T-helper 1 cell treated with Interleukin-12 subunit alpha and Interleukin-12 subunit beta and Interleukin-4 antibody, amounts not matched to agents 30 μg/mL and 1 μg/mL, for 36 hours (primary cell): ENCODE data around the gene COQ8B.
"Not testable (repeated sequence)": the region's sequence is repeated elsewhere in the genome, so short reads cannot be mapped to it uniquely, and the experiment has no call there.

ENCODE experiments used
- H3K27ac Mint-ChIP-seq: one replicate; pipeline ENCODE4 v1.8.0; 2021; ENCODE audit warnings: mild to moderate bottlenecking, mixed read lengths
- H3K27me3 Mint-ChIP-seq: one replicate; pipeline ENCODE4 v1.8.0; 2021; ENCODE audit warnings: low read depth, mixed read lengths
- H3K36me3 Mint-ChIP-seq: one replicate; pipeline ENCODE4 v1.8.0; 2021; ENCODE audit warnings: low read depth, mixed read lengths
- H3K4me1 Mint-ChIP-seq: one replicate; pipeline ENCODE4 v1.8.0; 2021; ENCODE audit warnings: low read depth, mixed read lengths
- H3K4me3 Mint-ChIP-seq: one replicate; pipeline ENCODE4 v1.8.0; 2021; ENCODE audit warnings: mild to moderate bottlenecking, moderate library complexity, mixed read lengths
- H3K9me3 Mint-ChIP-seq: one replicate; pipeline ENCODE4 v1.8.0; 2021; ENCODE audit warnings: mixed read lengths

COQ8B gene

DNA sequence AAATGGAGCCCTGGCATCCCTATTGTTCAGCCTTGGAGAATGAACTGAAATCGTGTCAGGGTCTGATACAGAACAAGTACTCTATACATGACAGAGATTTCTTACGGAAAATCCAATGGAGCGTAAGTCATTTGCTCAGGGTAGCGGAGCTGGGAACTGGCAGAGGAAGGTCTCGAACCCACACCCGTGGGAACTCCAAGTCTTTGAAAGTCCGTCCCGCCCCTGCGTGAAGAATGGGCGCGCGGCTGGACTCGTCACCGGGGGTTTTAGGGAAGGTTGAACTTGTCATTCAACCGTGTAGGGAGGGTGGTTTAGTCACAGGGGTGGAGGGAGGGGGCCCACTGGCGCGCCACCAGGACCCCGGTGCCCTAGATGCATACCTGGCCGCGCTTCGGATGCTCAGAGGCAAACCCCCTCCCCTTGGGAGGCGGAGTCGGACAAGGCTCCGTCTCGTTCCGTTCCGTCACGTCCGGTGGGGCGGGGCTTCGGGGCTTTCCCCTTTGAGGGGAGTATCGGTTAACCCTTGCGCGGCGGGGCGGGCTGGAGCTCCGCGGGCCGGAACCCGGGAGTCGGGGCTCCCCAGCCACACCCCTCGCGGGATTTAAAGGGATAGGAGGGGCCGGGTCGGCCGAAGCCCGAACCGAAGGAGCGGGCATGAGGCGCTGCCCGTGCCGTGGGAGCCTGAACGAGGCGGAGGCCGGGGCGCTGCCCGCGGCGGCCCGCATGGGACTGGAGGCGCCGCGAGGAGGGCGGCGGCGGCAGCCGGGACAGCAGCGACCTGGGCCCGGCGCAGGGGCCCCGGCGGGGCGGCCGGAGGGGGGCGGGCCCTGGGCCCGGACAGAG, at the start of gene COQ8B, which contains the start of gene ITPKC:
Gene COQ8B (minus strand): TSS at position 405 of the 843 bp plus-strand sequence. CDS start 2,254 bp downstream, outside the sequence.
Gene ITPKC (plus strand): TSS at position 631 of the 843 bp plus-strand sequence. CDS start 24 bp downstream, at position 655.
- no peaks in the 10 kb centered on the region for H3K27me3 Mint-ChIP-seq
- H3K27ac Mint-ChIP-seq: peak within 1 kb of the TSS; percentile 95
- peaks cover 48% of the 10 kb centered on the region for H3K4me1 Mint-ChIP-seq
- peak within 1 kb of the TSS; percentile 83 for H3K4me3 Mint-ChIP-seq
- H3K36me3 Mint-ChIP-seq: peaks cover 12% of the 10 kb centered on the region
- H3K9me3 Mint-ChIP-seq: no peaks in the 10 kb centered on the region

DNA sequence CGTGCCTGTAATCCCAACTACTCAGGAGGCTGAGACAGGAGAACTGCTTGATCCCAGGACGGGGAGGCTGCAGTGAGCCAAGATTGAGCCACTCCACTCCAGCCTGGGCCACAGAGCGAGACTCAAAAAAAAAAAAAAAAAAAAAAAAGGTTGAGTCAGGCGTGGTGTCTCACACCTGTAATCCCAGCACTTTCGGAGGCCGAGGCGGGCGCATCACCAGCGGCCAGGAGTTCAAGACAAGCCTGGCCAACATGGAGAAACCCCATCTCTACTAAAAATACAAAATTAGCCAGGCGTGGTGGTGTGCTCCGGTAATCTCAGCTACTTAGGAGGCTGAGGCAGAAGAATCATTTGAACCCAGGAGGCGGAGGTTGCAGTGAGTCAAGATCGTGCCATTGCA, 49.7 kb upstream of the COQ8B start:
- Mint-ChIP-seq H3K36me3 (peaks cover 48% of the 10 kb centered on the region), H3K4me1 (peaks cover 29% of the 10 kb centered on the region)
- not testable (repeated sequence) for H3K4me3 Mint-ChIP-seq, H3K27me3 Mint-ChIP-seq, H3K27ac Mint-ChIP-seq, H3K9me3 Mint-ChIP-seq

DNA sequence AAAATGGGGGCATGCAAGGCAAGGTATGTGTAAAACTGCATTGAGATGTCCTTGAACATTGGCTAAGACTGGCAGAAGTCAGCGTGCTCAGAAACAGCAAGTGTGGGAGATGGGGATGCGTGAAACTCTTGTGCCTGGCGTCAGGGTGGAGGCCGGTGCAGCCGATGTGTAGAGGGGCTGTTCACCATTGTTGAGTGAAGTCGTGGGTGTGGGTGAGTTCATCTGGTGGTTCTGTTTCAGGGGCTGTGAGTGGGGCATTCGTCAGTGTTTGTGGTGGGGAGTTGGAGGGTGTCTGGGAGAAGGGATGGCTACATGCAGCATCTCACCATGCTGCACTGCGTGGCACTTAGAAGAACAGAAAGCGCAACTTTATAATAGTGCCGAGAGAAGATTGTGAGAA, 47.3 kb upstream of the COQ8B start:
- peak overlapping the region; percentile 18 for H3K27ac Mint-ChIP-seq
- H3K9me3 Mint-ChIP-seq: no peaks in the 10 kb centered on the region
- H3K4me3 Mint-ChIP-seq: no peak overlapping the region
- H3K27me3 Mint-ChIP-seq: no peaks in the 10 kb centered on the region
- peaks cover 32% of the 10 kb centered on the region for H3K4me1 Mint-ChIP-seq
- H3K36me3 Mint-ChIP-seq: peaks cover 54% of the 10 kb centered on the region

DNA sequence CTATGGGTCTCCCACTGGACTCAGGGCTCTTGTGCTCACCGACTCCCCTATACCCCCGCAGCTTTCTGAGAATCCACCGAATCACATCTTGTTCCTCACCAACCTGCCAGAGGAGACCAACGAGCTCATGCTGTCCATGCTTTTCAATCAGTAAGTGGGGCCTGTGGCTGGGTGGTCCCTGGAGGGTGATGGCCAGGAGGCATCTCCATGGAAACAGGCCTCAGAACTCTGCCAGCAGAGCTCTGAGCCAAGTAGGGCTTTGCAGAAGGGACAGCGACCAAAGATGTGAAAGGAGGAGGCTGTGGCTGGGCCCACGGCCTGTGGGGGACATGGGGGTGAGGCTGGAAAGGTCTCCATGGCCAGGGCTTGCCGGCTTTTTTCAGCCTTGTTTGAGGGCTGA, 46.8 kb upstream of the COQ8B start:
- Mint-ChIP-seq H3K27ac (no peak overlapping the region), H3K9me3 (no peaks in the 10 kb centered on the region), H3K27me3 (no peaks in the 10 kb centered on the region), H3K4me1 (peaks cover 32% of the 10 kb centered on the region), H3K4me3 (no peak overlapping the region), H3K36me3 (peaks cover 55% of the 10 kb centered on the region)

DNA sequence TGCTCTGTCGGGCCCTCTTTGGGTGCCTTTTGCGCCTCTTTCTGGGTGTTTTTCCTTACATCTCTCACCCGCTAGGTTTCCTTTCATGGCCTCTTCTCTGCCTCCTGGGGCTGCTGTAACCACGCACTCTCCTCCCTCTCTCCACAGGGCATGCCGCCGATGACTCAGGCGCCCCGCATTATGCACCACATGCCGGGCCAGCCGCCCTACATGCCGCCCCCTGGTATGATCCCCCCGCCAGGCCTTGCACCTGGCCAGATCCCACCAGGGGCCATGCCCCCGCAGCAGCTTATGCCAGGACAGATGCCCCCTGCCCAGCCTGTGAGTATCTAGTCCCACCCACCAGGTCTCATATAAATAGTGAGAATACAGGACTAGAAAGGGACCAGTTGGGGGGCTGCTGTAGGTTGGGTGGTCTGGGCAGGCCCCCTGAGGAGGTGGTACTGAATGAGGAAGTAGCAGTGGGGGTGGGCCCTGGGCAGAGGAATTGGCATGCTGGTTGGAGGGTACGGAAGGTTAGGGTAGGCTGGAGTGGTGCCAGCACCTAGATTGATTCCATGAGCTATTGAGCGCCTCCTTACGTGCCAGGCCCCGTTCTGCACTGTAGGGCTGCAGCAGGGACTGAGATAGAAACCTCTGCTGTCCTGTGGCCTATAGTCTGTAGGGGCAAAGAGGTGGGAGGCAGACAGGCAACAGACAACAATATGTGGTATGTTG, 46.2 kb upstream of the COQ8B start:
- H3K4me1 Mint-ChIP-seq: peaks cover 36% of the 10 kb centered on the region
- H3K9me3 Mint-ChIP-seq: no peaks in the 10 kb centered on the region
- no peak overlapping the region for H3K4me3 Mint-ChIP-seq
- H3K36me3 Mint-ChIP-seq: peaks cover 61% of the 10 kb centered on the region
- no peak overlapping the region for H3K27ac Mint-ChIP-seq
- no peaks in the 10 kb centered on the region for H3K27me3 Mint-ChIP-seq

DNA sequence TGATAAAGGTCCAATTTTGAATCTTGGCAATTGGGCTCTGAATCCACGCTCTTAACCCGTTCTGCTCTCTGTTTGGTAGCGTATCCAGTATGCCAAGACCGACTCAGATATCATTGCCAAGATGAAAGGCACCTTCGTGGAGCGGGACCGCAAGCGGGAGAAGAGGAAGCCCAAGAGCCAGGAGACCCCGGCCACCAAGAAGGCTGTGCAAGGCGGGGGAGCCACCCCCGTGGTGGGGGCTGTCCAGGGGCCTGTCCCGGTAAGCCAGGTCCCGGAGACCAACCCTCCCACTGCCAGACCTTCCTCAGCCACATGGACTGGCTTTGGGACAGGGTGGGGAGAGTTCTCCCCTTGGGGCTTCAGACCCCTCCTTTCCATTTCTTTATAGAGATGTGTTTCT, 42.7 kb upstream of the COQ8B start:
- no peak overlapping the region for H3K27ac Mint-ChIP-seq
- peaks cover 52% of the 10 kb centered on the region for H3K4me1 Mint-ChIP-seq
- no peaks in the 10 kb centered on the region for H3K9me3 Mint-ChIP-seq
- peaks cover 70% of the 10 kb centered on the region for H3K36me3 Mint-ChIP-seq
- H3K27me3 Mint-ChIP-seq: no peaks in the 10 kb centered on the region
- H3K4me3 Mint-ChIP-seq: no peak overlapping the region

DNA sequence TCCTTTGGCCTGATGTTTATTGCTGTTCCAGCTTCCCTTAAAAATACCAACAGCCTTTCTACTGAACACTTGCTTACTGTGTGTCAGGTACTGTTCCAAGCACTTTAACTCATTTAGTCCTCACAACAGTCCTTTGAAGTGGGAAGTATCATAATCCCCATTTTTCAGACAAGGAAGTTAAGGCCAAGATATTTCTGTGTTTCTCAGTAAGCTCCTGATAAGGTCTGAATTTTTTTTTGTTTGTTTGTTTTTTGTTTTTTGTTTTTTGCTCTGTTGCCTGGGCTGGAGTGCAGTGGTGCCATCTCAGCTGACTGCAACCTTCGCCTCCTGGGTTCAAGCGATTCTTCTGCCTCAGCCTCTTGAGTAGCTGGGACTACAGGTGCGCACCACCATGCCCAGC, 41.8 kb upstream of the COQ8B start:
- Mint-ChIP-seq H3K27ac (no peak overlapping the region), H3K36me3 (peaks cover 63% of the 10 kb centered on the region), H3K4me1 (peaks cover 50% of the 10 kb centered on the region), H3K27me3 (no peaks in the 10 kb centered on the region), H3K4me3 (no peak overlapping the region), H3K9me3 (no peaks in the 10 kb centered on the region)

DNA sequence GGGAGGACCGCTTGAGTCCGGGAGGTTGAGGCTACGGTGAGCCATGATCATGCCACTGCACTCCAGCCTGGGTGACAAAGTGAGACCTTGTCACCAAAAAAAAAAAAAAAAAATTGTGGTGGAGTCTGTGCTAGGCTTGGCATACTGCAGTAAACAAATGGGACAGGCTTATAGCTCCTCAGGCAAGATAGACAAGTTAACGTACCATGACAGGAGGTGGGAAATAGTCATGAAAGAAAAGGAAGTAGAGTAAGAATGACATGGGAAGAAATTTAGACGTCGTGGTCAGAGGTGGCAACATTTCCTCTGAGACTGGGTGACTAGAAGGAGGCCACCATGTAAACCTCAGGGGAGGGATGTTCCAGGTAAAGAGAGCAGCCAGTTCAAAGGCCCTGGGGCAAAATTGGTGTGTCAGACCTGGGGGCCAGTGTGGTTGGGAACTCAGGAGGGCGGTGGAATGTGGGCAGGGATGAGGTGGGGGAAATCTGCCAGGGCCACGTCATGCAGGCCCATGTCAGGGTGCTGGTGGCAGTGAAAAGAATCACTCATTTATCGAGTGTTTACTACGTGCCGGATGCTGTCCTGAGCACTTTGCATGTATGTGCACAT, 39.9 kb upstream of the COQ8B start:
- peaks cover 48% of the 10 kb centered on the region for H3K4me1 Mint-ChIP-seq

DNA sequence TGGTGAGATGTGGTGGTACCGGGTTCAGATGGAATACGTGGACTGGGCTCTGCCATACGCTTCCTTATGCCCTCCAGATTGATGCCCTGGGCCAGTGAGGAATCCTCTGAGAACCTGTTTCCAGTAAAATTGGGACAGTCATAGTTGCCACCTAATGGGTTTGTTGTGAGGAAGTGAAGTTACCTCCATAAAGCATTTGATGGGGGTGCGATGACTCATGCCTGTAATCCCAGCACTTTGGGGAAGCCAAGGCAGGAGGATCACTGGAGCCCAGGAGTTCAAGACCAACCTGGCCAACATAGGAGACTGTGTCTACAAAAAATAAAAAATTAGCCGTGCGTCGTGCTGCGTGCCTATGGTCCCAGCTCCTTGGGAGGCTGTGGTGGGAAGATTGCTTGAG, 39.1 kb upstream of the COQ8B start:
- Mint-ChIP-seq H3K27ac (peak overlapping the region; percentile 64), H3K4me3 (peak overlapping the region; percentile 41), H3K4me1 (peaks cover 45% of the 10 kb centered on the region), H3K36me3 (peaks cover 54% of the 10 kb centered on the region), H3K9me3 (no peaks in the 10 kb centered on the region), H3K27me3 (no peaks in the 10 kb centered on the region)

More for the DNA sequence above, 39.9 kb upstream of the COQ8B start:
- peaks cover 51% of the 10 kb centered on the region for H3K36me3 Mint-ChIP-seq
- H3K27me3 Mint-ChIP-seq: no peaks in the 10 kb centered on the region
- H3K4me3 Mint-ChIP-seq: peak overlapping the region; percentile 41
- H3K27ac Mint-ChIP-seq: peak overlapping the region; percentile 64
- no peaks in the 10 kb centered on the region for H3K9me3 Mint-ChIP-seq

DNA sequence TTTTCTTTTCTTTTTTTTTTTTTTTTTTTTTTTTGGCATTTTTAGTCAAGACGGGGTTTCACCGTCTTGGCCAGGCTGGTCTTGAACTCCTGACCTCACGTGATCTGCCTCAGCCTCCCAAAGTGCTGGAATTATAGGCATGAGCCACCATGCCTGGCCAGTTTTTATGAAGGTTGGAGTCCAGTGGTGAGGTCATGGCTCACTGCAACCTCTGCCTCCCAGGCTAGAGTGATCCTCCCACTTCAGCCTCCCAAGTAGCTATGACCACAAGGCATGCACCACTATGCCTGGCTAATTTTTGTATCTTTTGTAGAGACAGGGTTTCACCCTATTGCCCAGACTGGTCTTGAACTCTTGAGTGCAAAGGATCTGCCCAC, 38.5 kb upstream of the COQ8B start:
- no peak overlapping the region for H3K27ac Mint-ChIP-seq
- H3K4me1 Mint-ChIP-seq: peaks cover 42% of the 10 kb centered on the region
- peaks cover 51% of the 10 kb centered on the region for H3K36me3 Mint-ChIP-seq
- no peaks in the 10 kb centered on the region for H3K27me3 Mint-ChIP-seq
- H3K9me3 Mint-ChIP-seq: no peaks in the 10 kb centered on the region
- peak overlapping the region; percentile 41 for H3K4me3 Mint-ChIP-seq

DNA sequence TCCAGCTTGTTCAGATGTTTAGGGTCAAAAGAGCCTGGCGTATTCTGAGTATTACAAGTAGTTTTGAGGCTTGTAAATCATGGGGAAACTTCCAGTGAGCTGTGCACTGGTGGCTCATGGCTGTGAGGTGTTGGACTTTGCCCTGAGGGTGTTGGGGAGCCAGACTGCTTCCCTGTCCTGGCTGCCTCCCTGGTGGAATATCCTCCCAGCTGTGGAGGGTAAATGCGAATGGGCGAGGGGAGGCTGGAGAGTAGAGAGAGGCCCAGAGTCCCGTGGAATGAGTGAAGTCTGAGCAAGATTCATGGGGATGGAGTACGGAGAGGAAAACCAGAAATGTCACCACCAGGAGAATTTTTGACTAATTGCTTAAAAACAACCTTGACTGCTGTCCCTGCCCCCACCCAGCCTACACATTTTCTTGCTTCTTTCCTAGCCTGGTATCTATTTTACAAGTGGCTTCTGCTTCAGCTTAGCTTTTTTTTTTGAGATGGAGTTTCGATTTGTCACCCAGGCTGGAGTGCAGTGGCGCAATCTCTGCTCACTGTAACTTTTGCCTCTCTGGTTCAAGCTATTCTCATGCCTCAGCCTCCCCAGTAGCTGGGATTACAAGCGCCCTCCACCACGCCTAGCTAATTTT, 38.0 kb upstream of the COQ8B start:
- Mint-ChIP-seq H3K4me3 (peak overlapping the region; percentile 79), H3K27me3 (no peaks in the 10 kb centered on the region), H3K27ac (peak overlapping the region; percentile 87), H3K36me3 (peaks cover 47% of the 10 kb centered on the region), H3K4me1 (peaks cover 45% of the 10 kb centered on the region), H3K9me3 (no peaks in the 10 kb centered on the region)

DNA sequence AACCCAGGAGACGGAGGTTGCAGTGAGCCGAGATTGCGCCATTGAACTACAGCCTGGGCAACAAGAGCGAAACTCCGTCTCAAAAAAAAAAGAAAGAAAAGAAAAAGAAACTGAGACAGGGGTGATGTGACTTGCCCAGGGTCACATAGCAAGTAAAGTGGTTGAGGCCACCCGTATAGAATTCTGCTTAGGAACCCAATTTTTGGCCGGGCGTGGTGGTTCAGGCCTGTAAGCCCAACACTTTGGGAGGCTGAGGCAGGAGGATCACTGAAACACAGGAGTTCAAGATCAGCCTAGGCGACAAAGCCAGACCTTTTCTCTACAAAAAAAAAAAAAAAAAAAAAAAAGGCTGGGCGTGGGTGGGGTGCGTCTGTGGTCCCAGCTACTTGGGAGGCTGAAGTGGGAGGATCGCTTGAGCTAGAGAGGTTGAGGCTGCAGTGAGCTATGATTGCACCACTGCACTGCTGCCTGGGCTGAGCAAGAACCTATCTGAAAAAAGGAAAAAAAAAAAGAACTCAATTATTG, 35.6 kb upstream of the COQ8B start:
- peak overlapping the region; percentile 97 for H3K27ac Mint-ChIP-seq
- H3K9me3 Mint-ChIP-seq: no peaks in the 10 kb centered on the region
- H3K4me3 Mint-ChIP-seq: peak overlapping the region; percentile 95
- no peaks in the 10 kb centered on the region for H3K27me3 Mint-ChIP-seq
- peaks cover 46% of the 10 kb centered on the region for H3K4me1 Mint-ChIP-seq
- peaks cover 36% of the 10 kb centered on the region for H3K36me3 Mint-ChIP-seq

DNA sequence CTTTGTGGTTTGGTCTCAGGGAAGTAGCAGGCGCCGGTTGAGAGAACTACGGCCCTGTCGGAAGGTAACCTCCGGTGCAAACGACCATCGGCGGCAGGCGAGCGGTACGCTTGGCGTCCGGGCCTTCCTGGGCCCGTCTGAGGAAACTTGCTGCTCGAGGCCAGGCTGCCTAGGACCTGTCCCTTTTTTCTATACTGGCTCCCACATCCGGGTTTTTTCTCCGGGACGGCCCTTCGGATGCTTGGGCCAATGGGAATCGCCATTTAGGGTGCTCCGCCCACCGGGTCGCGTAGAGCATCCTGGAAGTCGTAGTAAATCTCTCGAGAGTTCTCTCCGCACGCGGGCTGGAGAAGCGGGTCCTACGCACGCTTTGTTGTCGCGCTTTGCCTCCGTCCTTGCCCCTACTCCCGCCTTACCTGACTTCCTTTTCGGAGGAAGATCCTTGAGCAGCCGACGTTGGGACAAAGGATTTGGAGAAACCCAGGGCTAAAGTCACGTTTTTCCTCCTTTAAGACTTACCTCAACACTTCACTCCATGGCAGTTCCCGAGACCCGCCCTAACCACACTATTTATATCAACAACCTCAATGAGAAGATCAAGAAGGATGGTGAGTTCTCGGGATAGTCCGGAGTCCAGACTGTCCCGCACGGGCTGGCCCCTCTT, 34.3 kb upstream of the COQ8B start, which contains the start of gene SNRPA:
Gene SNRPA (plus strand): TSS at position 330 of the 664 bp plus-strand sequence. CDS start 206 bp downstream, at position 536.
- Mint-ChIP-seq H3K9me3 (no peaks in the 10 kb centered on the region), H3K4me1 (peaks cover 35% of the 10 kb centered on the region), H3K27ac (peak within 1 kb of the TSS; percentile 97), H3K4me3 (peak within 1 kb of the TSS; percentile 95), H3K27me3 (no peaks in the 10 kb centered on the region), H3K36me3 (peaks cover 27% of the 10 kb centered on the region)
